A549 treated with CpdA at 1 μM for 4 hours (cell line): ENCODE data around the gene CEACAM5. TPM values are rescaled to one million over a fixed set of nuclear protein-coding genes. Genes with fewer than 3 reads are reported as not detected.

Experiments used
- total RNA-seq: library from RNA; stranded (reverse); fragments of 200-300 nt; extraction: Qiagen RNA extraction; gene quantifications from 5 replicates; pipeline ENCODE4 v1.2.3, GENCODE V29; 2022; ENCODE audit warnings: low read depth

CEACAM5 gene
- 1.8 to 2.7 TPM (median 2.4 TPM) in 5 replicates for total RNA-seq

GRCh38 chr19:41708481-41708880 lies at the start of gene CEACAM5:
Gene CEACAM5 (plus strand): TSS chr19:41708626. CDS start chr19:41708732, 106 bp downstream.

GRCh38 chr19:41688098-41688497 lies 20.3 kb upstream of the CEACAM5 start, which contains the start of gene CEACAM7:
Gene CEACAM7 (minus strand): TSS chr19:41688270. CDS start chr19:41688165, 105 bp downstream.

GRCh38 chr19:41755328-41755913 lies 47.0 kb downstream of the CEACAM5 start, which contains the start of gene CEACAM6:
Gene CEACAM6 (plus strand): TSS chr19:41755530. CDS start chr19:41755639, 109 bp downstream.

Other genes starting within 250 kb of the CEACAM5 start
- gene CEACAM21, start 132.5 kb upstream of the CEACAM5 start, total RNA-seq: not detected in 5 replicates
- gene CEACAM4, start 81.6 kb upstream of the CEACAM5 start, total RNA-seq: not detected in 5 replicates
- gene CEACAM7, start 20.4 kb upstream of the CEACAM5 start, total RNA-seq: 0.02 TPM in 1 of 5 replicates, not detected in the others
- gene CEACAM6, start 46.9 kb downstream of the CEACAM5 start, total RNA-seq: 19.9 to 28.7 TPM (median 26.1 TPM) in 5 replicates
- gene CEACAM3, start 88.0 kb downstream of the CEACAM5 start, total RNA-seq: not detected in 5 replicates
- not detected in 5 replicates for gene LYPD4, start 136.1 kb downstream of the CEACAM5 start, total RNA-seq
- gene DMRTC2, start 136.4 kb downstream of the CEACAM5 start, total RNA-seq: not detected in 5 replicates
- 8,931 to 10,409 TPM (median 9,359 TPM) in 5 replicates for gene RPS19, start 151.6 kb downstream of the CEACAM5 start, total RNA-seq
- 0.52 to 1.3 TPM (median 1.0 TPM) in 5 replicates for gene CD79A, start 168.7 kb downstream of the CEACAM5 start, total RNA-seq
- 87.0 to 126 TPM (median 107 TPM) in 5 replicates for gene ARHGEF1, start 174.6 kb downstream of the CEACAM5 start, total RNA-seq
- 0.21 to 0.35 TPM (median 0.26 TPM) in 5 replicates for gene ERFL, start 219.8 kb downstream of the CEACAM5 start, total RNA-seq